ENCODE data around the gene HECTD2.
"Not testable (repeated sequence)": the region's sequence is repeated elsewhere in the genome, so short reads cannot be mapped to it uniquely, and the experiment has no call there.

The HECTD2 gene

GRCh38 chr10:91557651-91558111 lies 147.5 kb downstream of the HECTD2 start:
- Histone ChIP-seq H3K9me3 (ENCODE audit: control insufficient read depth, insufficient read depth, low read length) (peaks cover 12% of the 10 kb centered on the region), H3K4me3 (ENCODE audit: low read depth, low read length) (no peak overlapping the region), H3K36me3 (ENCODE audit: control insufficient read depth, insufficient read depth, low read length) (no peaks in the 10 kb centered on the region), H3K9ac (ENCODE audit: low read depth, low read length) (no peak overlapping the region), H3K27ac (ENCODE audit: low read depth, low read length) (no peak overlapping the region), H3K4me1 (ENCODE audit: control insufficient read depth, insufficient read depth, low read length) (no peaks in the 10 kb centered on the region), H3K27me3 (ENCODE audit: control insufficient read depth, insufficient read depth, low read length) (no peaks in the 10 kb centered on the region)

- peaks cover 12% of the 10 kb centered on the region for H3K9me3 ChIP-seq (ENCODE audit: control insufficient read depth, insufficient read depth, low read length)
- no peaks in the 10 kb centered on the region for H3K27me3 ChIP-seq (ENCODE audit: control insufficient read depth, insufficient read depth, low read length)
- H3K36me3 ChIP-seq (ENCODE audit: control insufficient read depth, insufficient read depth, low read length), result no peaks in the 10 kb centered on the region
- no peak overlapping the region for H3K4me3 ChIP-seq (ENCODE audit: low read depth, low read length)
- no peak overlapping the region for H3K27ac ChIP-seq (ENCODE audit: low read depth, low read length)
- no peak overlapping the region for H3K9ac ChIP-seq (ENCODE audit: low read depth, low read length)
- H3K4me1 ChIP-seq (ENCODE audit: control insufficient read depth, insufficient read depth, low read length), result no peaks in the 10 kb centered on the region
These were observed 148.3 kb downstream of the HECTD2 start for GRCh38 chr10:91558473-91558872.

- Histone ChIP-seq H3K4me3 (ENCODE audit: low read depth, low read length) (no peak overlapping the region), H3K4me1 (ENCODE audit: control insufficient read depth, insufficient read depth, low read length) (no peaks in the 10 kb centered on the region), H3K27me3 (ENCODE audit: control insufficient read depth, insufficient read depth, low read length) (no peaks in the 10 kb centered on the region), H3K9ac (ENCODE audit: low read depth, low read length) (no peak overlapping the region), H3K36me3 (ENCODE audit: control insufficient read depth, insufficient read depth, low read length) (no peaks in the 10 kb centered on the region), H3K27ac (ENCODE audit: low read depth, low read length) (no peak overlapping the region), H3K9me3 (ENCODE audit: control insufficient read depth, insufficient read depth, low read length) (peaks cover 12% of the 10 kb centered on the region)
These were observed 149.0 kb downstream of the HECTD2 start for GRCh38 chr10:91559169-91559568.

DNA sequence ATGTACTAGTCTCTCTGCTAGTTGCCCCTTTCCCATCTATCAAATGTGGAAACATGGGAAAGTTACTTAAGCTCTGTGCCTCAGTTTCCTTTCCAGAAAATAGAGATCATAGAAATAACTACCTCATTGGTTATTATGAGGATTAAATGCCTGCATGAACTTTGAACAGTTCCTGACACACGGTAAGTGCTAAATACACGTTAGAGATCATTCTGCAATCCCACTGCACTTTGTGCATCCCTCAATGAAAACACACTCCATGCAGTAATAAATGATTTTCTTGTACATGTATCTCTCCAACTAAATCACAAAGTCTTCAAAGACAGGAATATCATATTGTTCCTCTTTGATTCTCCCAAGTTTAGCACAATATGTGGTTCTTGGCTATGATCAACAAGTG lies 149.6 kb downstream of the HECTD2 start:
- Histone ChIP-seq H3K4me1 (ENCODE audit: control insufficient read depth, insufficient read depth, low read length) (no peaks in the 10 kb centered on the region), H3K9me3 (ENCODE audit: control insufficient read depth, insufficient read depth, low read length) (peaks cover 12% of the 10 kb centered on the region), H3K9ac (ENCODE audit: low read depth, low read length) (no peak overlapping the region), H3K27ac (ENCODE audit: low read depth, low read length) (no peak overlapping the region), H3K36me3 (ENCODE audit: control insufficient read depth, insufficient read depth, low read length) (no peaks in the 10 kb centered on the region), H3K4me3 (ENCODE audit: low read depth, low read length) (no peak overlapping the region), H3K27me3 (ENCODE audit: control insufficient read depth, insufficient read depth, low read length) (no peaks in the 10 kb centered on the region)

DNA sequence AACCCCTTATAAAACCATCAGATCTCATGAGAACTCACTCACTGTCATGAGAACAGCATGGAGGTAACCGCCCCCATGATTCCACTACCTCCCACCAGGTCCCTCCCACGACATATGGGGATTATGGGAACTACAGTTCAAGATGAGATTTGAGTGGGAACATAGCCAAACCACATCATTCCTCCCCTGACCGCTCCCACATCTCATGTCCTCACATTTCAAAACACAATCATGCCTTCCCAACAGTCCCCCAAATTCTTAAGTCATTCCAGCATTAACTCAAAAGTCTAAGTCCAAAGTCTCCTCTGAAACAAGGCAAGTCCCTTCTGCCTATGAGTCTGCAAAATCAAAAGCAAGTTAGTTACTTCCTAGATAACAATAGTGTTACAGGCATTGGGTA lies 150.7 kb downstream of the HECTD2 start:
- H3K27ac ChIP-seq (ENCODE audit: low read depth, low read length); H3K9ac ChIP-seq (ENCODE audit: low read depth, low read length); H3K27me3 ChIP-seq (ENCODE audit: control insufficient read depth, insufficient read depth, low read length); H3K4me1 ChIP-seq (ENCODE audit: control insufficient read depth, insufficient read depth, low read length); H3K4me3 ChIP-seq (ENCODE audit: low read depth, low read length); H3K36me3 ChIP-seq (ENCODE audit: control insufficient read depth, insufficient read depth, low read length): not testable (repeated sequence)
- H3K9me3 ChIP-seq (ENCODE audit: control insufficient read depth, insufficient read depth, low read length), result peaks cover 12% of the 10 kb centered on the region

DNA sequence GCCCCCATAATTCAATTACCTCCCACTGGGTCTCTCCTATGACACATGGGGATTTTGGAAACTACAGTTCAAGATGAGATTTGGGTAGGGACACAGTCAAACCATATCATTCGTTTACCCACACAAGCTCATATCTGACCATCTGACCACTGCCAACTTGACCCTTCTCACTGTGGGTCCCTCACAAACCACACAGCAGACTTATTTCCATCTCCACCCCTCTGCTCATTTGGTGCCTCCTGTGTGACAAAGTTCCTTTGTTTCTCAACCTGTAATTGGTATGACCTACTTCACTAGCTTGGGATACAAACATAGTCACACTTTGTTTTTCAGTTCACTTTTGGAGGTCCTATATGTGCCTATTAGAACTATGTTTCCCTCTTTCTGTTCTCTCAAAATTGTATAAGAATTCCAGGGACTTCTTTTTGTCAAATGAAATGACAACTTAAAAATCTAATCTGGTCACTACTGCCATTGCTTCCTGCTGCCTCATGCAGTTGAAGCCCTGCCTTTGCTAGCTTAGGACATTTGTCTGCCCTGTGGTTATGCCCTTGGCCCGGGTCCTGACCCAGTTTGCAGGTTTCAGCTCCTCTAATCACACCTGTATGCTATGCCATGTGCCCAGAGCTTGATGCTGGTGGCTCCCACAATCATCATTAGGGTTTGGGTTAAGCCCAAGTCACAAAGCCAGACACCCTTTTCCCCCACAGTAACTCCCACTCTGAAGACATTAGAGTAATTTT lies 152.9 kb downstream of the HECTD2 start:
- Histone ChIP-seq H3K9me3 (ENCODE audit: control insufficient read depth, insufficient read depth, low read length) (peaks cover 12% of the 10 kb centered on the region), H3K36me3 (ENCODE audit: control insufficient read depth, insufficient read depth, low read length) (no peaks in the 10 kb centered on the region), H3K4me1 (ENCODE audit: control insufficient read depth, insufficient read depth, low read length) (no peaks in the 10 kb centered on the region), H3K9ac (ENCODE audit: low read depth, low read length) (no peak overlapping the region), H3K27ac (ENCODE audit: low read depth, low read length) (no peak overlapping the region), H3K27me3 (ENCODE audit: control insufficient read depth, insufficient read depth, low read length) (no peaks in the 10 kb centered on the region), H3K4me3 (ENCODE audit: low read depth, low read length) (no peak overlapping the region)

DNA sequence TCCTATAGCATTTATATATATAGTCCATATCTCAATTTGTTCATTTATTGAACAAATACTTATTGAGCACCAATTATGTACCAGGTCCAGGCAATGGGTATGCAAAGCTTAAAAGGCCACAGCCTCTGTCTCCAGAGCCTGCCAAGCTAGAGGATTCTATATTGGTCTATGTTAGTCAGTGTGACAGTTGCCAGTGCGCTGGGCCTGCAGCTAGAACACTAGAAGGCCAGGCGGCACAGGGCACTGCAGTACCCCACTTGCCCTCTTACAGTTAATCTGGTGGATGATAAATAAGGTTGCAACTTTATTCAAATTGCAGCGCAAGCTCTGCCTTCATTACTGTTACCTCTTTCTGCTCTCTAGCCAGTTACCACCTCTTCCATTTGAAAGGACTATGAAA lies 153.9 kb downstream of the HECTD2 start:
- H3K27ac ChIP-seq (ENCODE audit: low read depth, low read length), result no peak overlapping the region
- H3K4me1 ChIP-seq (ENCODE audit: control insufficient read depth, insufficient read depth, low read length), result no peaks in the 10 kb centered on the region
- no peaks in the 10 kb centered on the region for H3K27me3 ChIP-seq (ENCODE audit: control insufficient read depth, insufficient read depth, low read length)
- H3K36me3 ChIP-seq (ENCODE audit: control insufficient read depth, insufficient read depth, low read length), result no peaks in the 10 kb centered on the region
- no peak overlapping the region for H3K9ac ChIP-seq (ENCODE audit: low read depth, low read length)
- H3K4me3 ChIP-seq (ENCODE audit: low read depth, low read length), result no peak overlapping the region
- H3K9me3 ChIP-seq (ENCODE audit: control insufficient read depth, insufficient read depth, low read length), result peaks cover 12% of the 10 kb centered on the region

Measured in HUES48 (cell line).